Cerebellar nuclear complex (tissue), 1 donor: ENCODE data around the gene REEP3.

ENCODE experiments used
- DNase-seq, 2 experiments: peaks; one replicate each; lab custom pipeline; 2025; lab: John Stamatoyannopoulos, UW

Gene REEP3

GRCh38 chr10:63666836-63667383 lies 145.7 kb downstream of the REEP3 start:
- no peak for DNase-seq

DNA sequence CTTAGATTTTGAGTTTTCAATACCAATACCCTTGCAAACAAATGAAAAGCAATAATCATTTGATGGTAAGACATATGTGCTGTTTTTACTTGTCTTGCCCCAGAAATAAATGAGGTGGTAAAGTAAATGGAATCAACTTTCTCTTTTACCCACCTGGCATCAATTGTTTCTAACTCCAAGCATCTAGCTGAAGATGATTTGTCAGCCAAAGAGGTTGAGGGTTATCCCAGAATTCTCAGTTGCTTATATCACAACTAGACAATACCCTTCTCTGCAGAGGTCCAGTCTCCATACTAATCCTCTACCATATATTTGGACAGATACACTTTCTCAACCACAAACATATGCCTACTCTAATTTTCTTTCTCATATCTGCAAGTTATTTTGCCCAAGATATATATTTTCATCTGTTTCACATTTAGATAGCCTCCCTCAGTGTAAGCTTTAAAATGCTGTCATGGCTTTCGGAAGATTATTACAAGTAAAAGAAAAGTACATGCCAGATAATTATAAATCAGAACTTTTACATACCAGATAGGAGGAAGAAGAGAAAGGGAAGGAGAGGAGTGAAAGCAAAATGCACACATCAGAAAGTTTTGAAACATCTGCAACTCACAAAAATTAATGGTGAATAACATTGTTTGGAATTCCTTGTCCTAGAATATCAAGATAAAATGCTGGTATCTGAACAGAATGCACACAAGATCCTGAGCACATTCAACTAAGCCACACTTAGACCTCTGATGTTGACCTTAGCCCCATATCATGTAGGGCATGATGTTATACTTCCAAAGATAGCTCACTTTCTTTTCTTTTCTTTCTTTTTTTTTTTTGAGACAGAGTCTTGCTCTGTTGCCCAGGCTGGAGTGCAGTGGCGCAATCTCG lies 146.6 kb downstream of the REEP3 start:
- no peak for DNase-seq

GRCh38 chr10:63670291-63670898 lies 149.2 kb downstream of the REEP3 start:
- DNase-seq: no peak

GRCh38 chr10:63671317-63671937 lies 150.2 kb downstream of the REEP3 start:
- no peak for DNase-seq

- DNase-seq: no peak
Observed at GRCh38 chr10:63672491-63672890, 151.3 kb downstream of the REEP3 start.

DNA sequence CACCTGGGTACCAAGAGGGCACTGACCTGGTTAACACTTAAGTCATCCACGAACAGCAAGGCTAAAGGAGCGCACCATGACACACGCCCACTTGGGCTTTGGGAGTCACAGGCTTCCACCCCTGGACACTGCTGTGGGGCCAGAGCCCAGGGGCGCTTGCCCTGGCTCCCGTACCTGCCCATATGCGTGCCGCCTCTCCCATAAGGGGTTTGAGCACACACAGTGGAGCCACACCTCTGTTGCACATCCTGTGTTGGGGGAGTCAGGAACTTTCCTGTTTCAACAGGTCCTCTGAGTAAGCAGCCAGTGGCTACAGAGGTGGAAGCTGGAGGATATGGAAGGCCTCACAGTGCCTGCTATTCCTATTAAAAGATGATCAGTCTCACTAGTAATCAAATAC lies 152.0 kb downstream of the REEP3 start:
- no peak for DNase-seq

DNA sequence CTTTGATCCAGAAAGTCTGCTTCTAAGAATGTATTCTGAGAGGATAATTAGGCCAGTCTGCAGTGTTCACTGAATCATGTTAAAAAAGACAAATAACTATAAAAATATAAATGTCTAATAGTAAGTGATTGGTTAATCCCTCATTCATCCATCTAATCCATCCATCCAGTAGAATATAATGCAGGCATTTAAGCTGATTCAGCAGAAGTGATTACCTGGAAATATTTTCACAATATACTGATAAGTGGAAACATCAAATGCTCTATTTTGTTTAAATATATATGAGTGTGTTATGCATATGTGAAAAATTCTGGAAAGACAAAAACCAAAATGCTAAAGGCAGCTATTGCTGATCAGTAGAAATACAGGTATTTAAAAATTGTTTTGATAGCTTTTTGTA lies 152.6 kb downstream of the REEP3 start:
- DNase-seq: no peak
